Calu3 (cell line): ENCODE data around the gene TEPSIN. TPM values are rescaled to one million over a fixed set of nuclear protein-coding genes. Genes with fewer than 3 reads are reported as not detected.

ENCODE experiments used
- BruUV-seq: library from RNA; stranded (reverse); fragments of 400-500 nt; replicated peaks from 2 replicates; lab custom pipeline; 2021; lab: Mats Ljungman, UMichigan
- CTCF ChIA-PET: fragments of 300-600 bp; sonication (Branson Sonifier 250); formaldehyde crosslinking; loops from one replicate; lab custom pipeline; 2022; ENCODE audit warnings: antibody characterized with exemption; lab: Charles Lee
- DNase-seq: peaks from one replicate; pipeline ENCODE4 v3.0.0; 2022
- H3K27ac Mint-ChIP-seq: one replicate; pipeline ENCODE4 v1.8.0; 2022; ENCODE audit warnings: mixed read lengths; ENCODE audit not compliant: unreplicated experiment
- H3K27me3 Mint-ChIP-seq: one replicate; pipeline ENCODE4 v1.8.0; 2022; ENCODE audit warnings: mixed read lengths; ENCODE audit not compliant: unreplicated experiment
- H3K36me3 Mint-ChIP-seq: one replicate; pipeline ENCODE4 v1.8.0; 2022; ENCODE audit warnings: mild to moderate bottlenecking, moderate library complexity, mixed read lengths; ENCODE audit not compliant: insufficient read depth, unreplicated experiment
- H3K4me1 Mint-ChIP-seq: one replicate; pipeline ENCODE4 v1.8.0; 2022; ENCODE audit warnings: mild to moderate bottlenecking, low read depth, mixed read lengths; ENCODE audit not compliant: unreplicated experiment
- H3K4me3 Mint-ChIP-seq: one replicate; pipeline ENCODE4 v1.8.0; 2022; ENCODE audit warnings: mild to moderate bottlenecking, low read depth, moderate library complexity, mixed read lengths; ENCODE audit not compliant: unreplicated experiment
- H3K9me3 Mint-ChIP-seq: one replicate; pipeline ENCODE4 v1.8.0; 2022; ENCODE audit warnings: low read depth, mixed read lengths; ENCODE audit not compliant: unreplicated experiment
- intact Hi-C: fragments of 100-400 bp; cut with micrococcal nuclease; formaldehyde crosslinking; loops from one replicate; pipeline ENCODE4 v1.10.0; 2022; ENCODE audit not compliant: unreplicated experiment
- total RNA-seq: library from RNA; stranded (reverse); gene quantifications from 2 replicates; pipeline ENCODE4 v1.2.3, GENCODE V29; 2022
- TF ChIP-seq, protein P1 (sequence below): fragments of 200-600 bp; IDR thresholded peaks from one replicate; pipeline ENCODE4 v1.8.0; 2022; ENCODE audit warnings: antibody characterized with exemption; ENCODE audit not compliant: unreplicated experiment

Gene TEPSIN
- total RNA-seq, 1 experiment from 2014 or later, result 37.0 TPM

DNA sequence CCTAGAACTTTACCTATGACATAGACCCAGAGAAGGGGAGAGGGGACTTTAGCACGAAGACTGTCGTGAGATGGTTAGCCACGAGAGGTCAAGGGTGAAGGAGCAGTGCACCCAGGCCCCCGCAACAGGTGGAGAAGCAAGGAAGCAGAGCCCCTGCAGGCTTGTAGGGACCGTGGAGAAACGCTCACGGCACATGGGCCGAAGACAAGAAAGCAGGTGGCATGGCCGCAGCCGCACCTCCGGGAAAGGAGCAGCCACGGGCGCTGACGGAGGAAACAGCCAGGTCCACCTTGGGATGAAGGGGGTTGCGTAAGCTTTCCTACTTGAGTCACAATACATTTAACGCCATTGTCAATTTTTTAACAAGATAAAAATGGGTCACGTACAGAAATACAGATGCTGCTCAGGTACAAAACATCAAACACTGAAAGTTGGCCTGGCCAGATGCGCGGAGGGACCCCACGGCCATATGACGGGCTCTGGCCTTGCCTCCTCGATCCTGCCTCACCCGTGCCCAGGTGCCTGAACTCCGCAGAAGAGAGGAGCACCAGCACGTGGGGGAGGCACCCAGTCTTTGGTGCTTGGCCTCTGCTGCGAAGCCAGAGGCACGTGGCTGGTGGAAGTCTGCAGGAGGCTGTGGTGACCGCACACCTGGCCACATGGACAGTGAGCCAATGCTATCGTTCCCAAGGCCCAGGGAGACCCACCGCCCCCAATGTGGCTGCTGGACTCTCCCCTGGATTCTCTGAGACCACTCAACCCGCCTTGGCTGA lies 35.0 kb upstream of the TEPSIN start:
- Mint-ChIP-seq H3K36me3 (peaks cover 66% of the 10 kb centered on the region), H3K4me1 (no peaks in the 10 kb centered on the region), H3K27me3 (no peaks in the 10 kb centered on the region), H3K27ac (no peak overlapping the region), H3K4me3 (no peak overlapping the region), H3K9me3 (no peaks in the 10 kb centered on the region)
- no peak for DNase-seq
- CTCF ChIA-PET, result no interaction called here
- intact Hi-C loops, result no loop called here
- BruUV-seq, result no TSS peak
- TF ChIP-seq, protein P1, sequence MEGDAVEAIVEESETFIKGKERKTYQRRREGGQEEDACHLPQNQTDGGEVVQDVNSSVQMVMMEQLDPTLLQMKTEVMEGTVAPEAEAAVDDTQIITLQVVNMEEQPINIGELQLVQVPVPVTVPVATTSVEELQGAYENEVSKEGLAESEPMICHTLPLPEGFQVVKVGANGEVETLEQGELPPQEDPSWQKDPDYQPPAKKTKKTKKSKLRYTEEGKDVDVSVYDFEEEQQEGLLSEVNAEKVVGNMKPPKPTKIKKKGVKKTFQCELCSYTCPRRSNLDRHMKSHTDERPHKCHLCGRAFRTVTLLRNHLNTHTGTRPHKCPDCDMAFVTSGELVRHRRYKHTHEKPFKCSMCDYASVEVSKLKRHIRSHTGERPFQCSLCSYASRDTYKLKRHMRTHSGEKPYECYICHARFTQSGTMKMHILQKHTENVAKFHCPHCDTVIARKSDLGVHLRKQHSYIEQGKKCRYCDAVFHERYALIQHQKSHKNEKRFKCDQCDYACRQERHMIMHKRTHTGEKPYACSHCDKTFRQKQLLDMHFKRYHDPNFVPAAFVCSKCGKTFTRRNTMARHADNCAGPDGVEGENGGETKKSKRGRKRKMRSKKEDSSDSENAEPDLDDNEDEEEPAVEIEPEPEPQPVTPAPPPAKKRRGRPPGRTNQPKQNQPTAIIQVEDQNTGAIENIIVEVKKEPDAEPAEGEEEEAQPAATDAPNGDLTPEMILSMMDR, result no peak

DNA sequence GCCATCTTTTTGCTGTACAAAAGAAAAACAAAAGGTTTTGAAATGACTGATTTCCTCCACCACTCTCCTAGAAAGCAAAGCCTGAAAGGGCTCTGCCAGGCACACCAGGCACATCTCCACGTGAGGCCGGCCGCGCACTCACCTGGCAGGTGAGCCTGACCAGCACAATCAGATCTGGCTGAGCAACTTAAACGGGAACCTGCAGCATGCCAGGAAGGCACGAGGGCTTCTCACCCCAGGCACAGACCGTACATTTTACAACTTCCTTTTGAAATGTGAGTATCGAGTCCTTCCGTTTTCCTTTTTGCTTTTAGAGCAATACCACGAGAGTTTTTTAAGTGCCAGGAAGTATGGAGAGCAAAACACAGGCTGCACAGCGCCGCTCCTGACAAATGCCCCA lies 33.8 kb upstream of the TEPSIN start:
- CTCF ChIA-PET, result no interaction called here
- Mint-ChIP-seq H3K27me3 (no peaks in the 10 kb centered on the region), H3K4me1 (no peaks in the 10 kb centered on the region), H3K27ac (no peak overlapping the region), H3K4me3 (no peak overlapping the region), H3K9me3 (no peaks in the 10 kb centered on the region), H3K36me3 (peaks cover 71% of the 10 kb centered on the region)
- no peak for DNase-seq
- no TSS peak for BruUV-seq
- intact Hi-C loops, result no loop called here
- TF ChIP-seq, protein P1, result no peak

DNA sequence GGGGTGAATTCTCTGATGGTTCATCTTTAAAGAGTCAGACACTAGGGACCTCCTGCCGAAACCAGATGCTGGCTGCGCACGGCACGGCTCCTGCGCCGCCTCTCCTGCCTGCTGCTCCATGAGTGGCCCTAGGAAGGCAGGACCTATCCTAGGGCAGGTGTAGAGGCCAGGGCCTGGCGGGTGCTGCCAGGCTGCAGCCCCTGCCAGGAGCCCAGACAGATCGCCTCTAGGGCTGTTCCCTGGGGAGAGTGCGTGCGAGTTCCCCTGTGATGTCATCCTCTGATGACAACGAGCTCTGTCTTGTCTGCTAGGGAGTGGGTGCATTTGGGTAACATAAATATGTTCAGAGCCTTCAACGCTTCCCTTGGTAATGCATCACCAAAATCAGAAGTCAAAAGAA lies 32.4 kb upstream of the TEPSIN start:
- Mint-ChIP-seq H3K9me3 (no peaks in the 10 kb centered on the region), H3K27ac (no peak overlapping the region), H3K36me3 (peaks cover 69% of the 10 kb centered on the region), H3K4me1 (no peaks in the 10 kb centered on the region), H3K4me3 (no peak overlapping the region), H3K27me3 (no peaks in the 10 kb centered on the region)
- no peak for DNase-seq
- BruUV-seq, result no TSS peak
- TF ChIP-seq, protein P1, result no peak
- intact Hi-C loops, result no loop called here
- CTCF ChIA-PET, result no interaction called here

DNA sequence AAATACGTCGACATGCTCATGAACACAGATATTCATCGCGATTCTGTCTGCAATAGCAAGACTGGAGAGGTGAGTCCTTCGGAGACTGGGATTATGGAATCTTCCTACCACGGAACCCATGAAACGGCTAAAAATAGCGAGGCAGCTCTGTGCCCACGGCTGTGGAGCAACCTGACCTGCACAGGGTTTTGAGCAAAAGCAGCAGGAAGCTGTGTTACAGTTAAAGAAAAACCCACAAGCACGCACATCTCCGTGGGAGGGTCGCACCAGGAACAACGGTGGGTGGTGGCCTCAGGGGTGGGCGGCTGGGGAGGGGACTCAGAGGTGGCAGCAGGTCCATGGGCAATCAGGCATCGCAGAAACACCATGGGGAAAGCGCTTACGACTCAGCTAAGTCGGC lies 31.4 kb upstream of the TEPSIN start:
- no peaks in the 10 kb centered on the region for H3K27me3 Mint-ChIP-seq
- intact Hi-C loops, result no loop called here
- no peaks in the 10 kb centered on the region for H3K9me3 Mint-ChIP-seq
- TF ChIP-seq, protein P1, result no peak
- H3K36me3 Mint-ChIP-seq, result peaks cover 72% of the 10 kb centered on the region
- BruUV-seq, result no TSS peak
- no peak for DNase-seq
- CTCF ChIA-PET, result interaction anchor here (0.6 kb wide), 1 partner anchor 133 kb away, joined by 3 read pairs; no protein-coding TSS in a partner anchor
- no peak overlapping the region for H3K4me3 Mint-ChIP-seq
- H3K4me1 Mint-ChIP-seq, result no peaks in the 10 kb centered on the region
- no peak overlapping the region for H3K27ac Mint-ChIP-seq
